ENCODE results near the gene KCNK7. TPM values are rescaled to one million over a fixed set of nuclear protein-coding genes. Genes with fewer than 3 reads are reported as not detected.

KCNK7 gene
- total RNA-seq, 1 experiment from 2014 or later = 0.61 TPM

- CTCF ChIA-PET = interaction anchor here (1.0 to 2.2 kb wide), 4 partner anchors 11 to 301 kb away, joined by 3 to 14 read pairs (median 5); partner anchors contain the start of genes MUS81 and ZNRD2
- no peak for DNase-seq (ENCODE audit: low read depth, low spot score)
- BruUV-seq (replicated peaks) = TSS peak; percentile 61
- Histone ChIP-seq H3K27ac (ENCODE audit: low read depth, low read length) (peak overlapping the region; percentile 99), H4K20me1 (ENCODE audit: insufficient read depth) (no peaks in the 10 kb centered on the region), H3K79me2 (ENCODE audit: insufficient read depth, low read length) (peaks cover 27% of the 10 kb centered on the region), H3K4me3 (replicated peaks in 1 of 2; ENCODE audit: low read depth in 1 of 2, low read length in 2 of 2) (peak overlapping the region; percentile 64 to 68), H3K9me3 (ENCODE audit: control insufficient read depth in 1 of 2, insufficient read depth in 1 of 2, low read depth in 1 of 2, low read length in 2 of 2) (no peaks in the 10 kb centered on the region), H3K9ac (ENCODE audit: low read length) (peak overlapping the region; percentile 83), H3K4me1 (ENCODE audit: control insufficient read depth in 1 of 2, insufficient read depth in 2 of 2, low read length in 2 of 2) (peaks cover 84 to 94% of the 10 kb centered on the region in 2 experiments), H3K4me2 (ENCODE audit: low read length) (peak overlapping the region; percentile 96), H3K36me3 (ENCODE audit: control insufficient read depth in 1 of 2, insufficient read depth in 2 of 2, low read length in 2 of 2) (no peaks in the 10 kb centered on the region), H3K9me2 (ENCODE audit: insufficient read depth) (no peaks in the 10 kb centered on the region), H3K27me3 (ENCODE audit: insufficient read depth, low read length) (no peaks in the 10 kb centered on the region), H2AFZ (ENCODE audit: low read depth, low read length, poor library complexity, severe bottlenecking) (no peak overlapping the region)
- POLR2A ChIA-PET = interaction anchor here (0.7 to 2.7 kb wide), 8 partner anchors 11 to 136 kb away, joined by 3 to 17 read pairs (median 4); partner anchors contain the start of genes FAM89B, MALAT1, NEAT1 and ZNRD2
- TF ChIP-seq CEBPB (IDR thresholded peaks at IDR 0.05; ENCODE audit: low read depth) (no peak), YY1 (IDR thresholded peaks at IDR 0.05; ENCODE audit: extremely low read depth, insufficient replicate concordance, low read depth, low read length) (no peak), CBX3 (IDR thresholded peaks at IDR 0.05; ENCODE audit: low read depth) (no peak), ZFX (IDR thresholded peaks at IDR 0.05) (peak; percentile 21; the same call in 1 of the 2 replicates), RAD21 (IDR thresholded peaks at IDR 0.05; ENCODE audit: low read depth) (no peak), POLR2AphosphoS5 (IDR thresholded peaks at IDR 0.05; ENCODE audit: low read depth, low read length) (no peak), CTCF (IDR thresholded peaks at IDR 0.05 in 2 of 3, conservative IDR thresholded peaks at IDR 0.05 in 1 of 3; ENCODE audit: borderline replicate concordance in 1 of 3, insufficient read depth in 1 of 3, low read depth in 2 of 3, low read length in 2 of 3) (no peak)
- TF ChIP-seq, protein P1, sequence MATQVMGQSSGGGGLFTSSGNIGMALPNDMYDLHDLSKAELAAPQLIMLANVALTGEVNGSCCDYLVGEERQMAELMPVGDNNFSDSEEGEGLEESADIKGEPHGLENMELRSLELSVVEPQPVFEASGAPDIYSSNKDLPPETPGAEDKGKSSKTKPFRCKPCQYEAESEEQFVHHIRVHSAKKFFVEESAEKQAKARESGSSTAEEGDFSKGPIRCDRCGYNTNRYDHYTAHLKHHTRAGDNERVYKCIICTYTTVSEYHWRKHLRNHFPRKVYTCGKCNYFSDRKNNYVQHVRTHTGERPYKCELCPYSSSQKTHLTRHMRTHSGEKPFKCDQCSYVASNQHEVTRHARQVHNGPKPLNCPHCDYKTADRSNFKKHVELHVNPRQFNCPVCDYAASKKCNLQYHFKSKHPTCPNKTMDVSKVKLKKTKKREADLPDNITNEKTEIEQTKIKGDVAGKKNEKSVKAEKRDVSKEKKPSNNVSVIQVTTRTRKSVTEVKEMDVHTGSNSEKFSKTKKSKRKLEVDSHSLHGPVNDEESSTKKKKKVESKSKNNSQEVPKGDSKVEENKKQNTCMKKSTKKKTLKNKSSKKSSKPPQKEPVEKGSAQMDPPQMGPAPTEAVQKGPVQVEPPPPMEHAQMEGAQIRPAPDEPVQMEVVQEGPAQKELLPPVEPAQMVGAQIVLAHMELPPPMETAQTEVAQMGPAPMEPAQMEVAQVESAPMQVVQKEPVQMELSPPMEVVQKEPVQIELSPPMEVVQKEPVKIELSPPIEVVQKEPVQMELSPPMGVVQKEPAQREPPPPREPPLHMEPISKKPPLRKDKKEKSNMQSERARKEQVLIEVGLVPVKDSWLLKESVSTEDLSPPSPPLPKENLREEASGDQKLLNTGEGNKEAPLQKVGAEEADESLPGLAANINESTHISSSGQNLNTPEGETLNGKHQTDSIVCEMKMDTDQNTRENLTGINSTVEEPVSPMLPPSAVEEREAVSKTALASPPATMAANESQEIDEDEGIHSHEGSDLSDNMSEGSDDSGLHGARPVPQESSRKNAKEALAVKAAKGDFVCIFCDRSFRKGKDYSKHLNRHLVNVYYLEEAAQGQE (IDR thresholded peaks at IDR 0.05; ENCODE audit: low read depth) = no peak
- ATAC-seq = peak; percentile 8
- intact Hi-C loops (cut with micrococcal nuclease) = no loop called here
- RAD21 ChIA-PET (ENCODE audit: low non-redundant PET in 1 of 2, low total read pairs in 2 of 2, uncharacterized antibody in 2 of 2, unreplicated experiment in 2 of 2) = interaction anchor here in 1 of 2 experiments (2.1 to 2.2 kb wide), 2 partner anchors 13 to 18 kb away, joined by 6 to 9 read pairs; partner anchors contain the start of gene FAM89B
Observed at GRCh38 chr11:65558930-65559509, 36.6 kb downstream of the KCNK7 start.
